H9 (cell line): ENCODE data around the gene MICALL2. TPM values are rescaled to one million over a fixed set of nuclear protein-coding genes. Genes with fewer than 3 reads are reported as not detected.

Source experiments
- DNase-seq: peaks from one replicate; pipeline ENCODE4 v3.0.0-alpha.2; 2017
- H2AFZ ChIP-seq: one replicate; pipeline ENCODE4 v1.6.1; 2013; ENCODE audit warnings: mild to moderate bottlenecking, low read length, control low read depth, moderate library complexity
- H2AK5ac ChIP-seq: 2 replicates; pipeline ENCODE4 v1.6.1; 2013; ENCODE audit warnings: low read length, control low read depth, mixed read lengths; ENCODE audit not compliant: insufficient read length
- H2BK120ac ChIP-seq: one replicate; pipeline ENCODE4 v1.6.1; 2013; ENCODE audit warnings: low read depth, mild to moderate bottlenecking, low read length, control low read depth, inconsistent platforms; ENCODE audit not compliant: poor library complexity, severe bottlenecking
- H2BK12ac ChIP-seq: 2 replicates; pipeline ENCODE4 v1.6.1; 2013; ENCODE audit warnings: low read length, control low read depth, mixed read lengths, low read depth; ENCODE audit not compliant: insufficient read length
- H2BK15ac ChIP-seq: 2 replicates; pipeline ENCODE4 v1.6.1; 2013; ENCODE audit warnings: low read depth, low read length, control low read depth
- H2BK20ac ChIP-seq: one replicate; pipeline ENCODE4 v1.6.1; 2013; ENCODE audit warnings: low read depth, mild to moderate bottlenecking, low read length, control low read depth, inconsistent platforms; ENCODE audit not compliant: poor library complexity, severe bottlenecking
- H2BK5ac ChIP-seq: 2 replicates; pipeline ENCODE4 v1.6.1; 2013; ENCODE audit warnings: low read length, control low read depth, mixed read lengths; ENCODE audit not compliant: insufficient read length
- H3K14ac ChIP-seq: 2 replicates; pipeline ENCODE4 v1.6.1; 2013; ENCODE audit warnings: low read length, control low read depth; ENCODE audit not compliant: insufficient read depth
- H3K18ac ChIP-seq: 2 replicates; pipeline ENCODE4 v1.6.1; 2013; ENCODE audit warnings: low read depth, mild to moderate bottlenecking, mixed read lengths, low read length, control low read depth; ENCODE audit not compliant: insufficient read length
- H3K23ac ChIP-seq: 2 replicates; pipeline ENCODE4 v1.6.1; 2013; ENCODE audit warnings: low read length, control low read depth, mixed read lengths, low read depth; ENCODE audit not compliant: insufficient read length
- H3K23me2 ChIP-seq: 2 replicates; pipeline ENCODE4 v1.6.1; 2013; ENCODE audit warnings: low read depth, mild to moderate bottlenecking, mixed read lengths, low read length, control low read depth; ENCODE audit not compliant: insufficient read length, poor library complexity, severe bottlenecking
- H3K27ac ChIP-seq: 2 replicates; pipeline ENCODE4 v1.5.1; 2013; ENCODE audit warnings: low read length, control low read depth, mixed read lengths, low read depth; ENCODE audit not compliant: insufficient read length
- H3K27me3 ChIP-seq: 2 replicates; pipeline ENCODE4 v1.6.1; 2013; ENCODE audit warnings: low read length, control low read depth, inconsistent platforms; ENCODE audit not compliant: insufficient read depth
- H3K4ac ChIP-seq: 2 replicates; pipeline ENCODE4 v1.6.1; 2013; ENCODE audit warnings: low read depth, mild to moderate bottlenecking, control low read depth, inconsistent platforms, low read length, moderate library complexity
- H3K4me1 ChIP-seq: 2 replicates; pipeline ENCODE4 v1.6.1; 2013; ENCODE audit warnings: low read length, control low read depth, inconsistent platforms; ENCODE audit not compliant: insufficient read depth
- H3K4me2 ChIP-seq: 2 replicates; pipeline ENCODE4 v1.6.1; 2013; ENCODE audit warnings: low read length, control low read depth, mixed read lengths; ENCODE audit not compliant: insufficient read length, insufficient read depth
- H3K56ac ChIP-seq: 2 replicates; pipeline ENCODE4 v1.6.1; 2013; ENCODE audit warnings: low read depth, mild to moderate bottlenecking, mixed read lengths, low read length, control low read depth; ENCODE audit not compliant: insufficient read length
- H3K79me1 ChIP-seq: 2 replicates; pipeline ENCODE4 v1.6.1; 2013; ENCODE audit warnings: low read depth, mild to moderate bottlenecking, moderate library complexity, low read length, control low read depth, inconsistent platforms; ENCODE audit not compliant: insufficient read depth, poor library complexity, severe bottlenecking
- H3K79me2 ChIP-seq: 2 replicates; pipeline ENCODE4 v1.6.1; 2013; ENCODE audit warnings: low read length, control low read depth, inconsistent platforms; ENCODE audit not compliant: insufficient read depth
- H3K9ac ChIP-seq: 2 replicates; pipeline ENCODE4 v1.6.1; 2013; ENCODE audit warnings: low read length, control low read depth, mixed read lengths; ENCODE audit not compliant: insufficient read length; ENCODE audit errors: extremely low read depth
- H3K9me3 ChIP-seq: one replicate; pipeline ENCODE4 v1.6.1; 2013; ENCODE audit warnings: low read depth, low read length, inconsistent platforms; ENCODE audit not compliant: control insufficient read depth
- H3T11ph ChIP-seq: one replicate; pipeline ENCODE4 v1.6.1; 2013; ENCODE audit warnings: mild to moderate bottlenecking, low read length, control low read depth, inconsistent platforms
- H4K20me1 ChIP-seq: one replicate; pipeline ENCODE4 v1.6.1; 2013; ENCODE audit not compliant: control insufficient read depth, insufficient read length, insufficient read depth
- H4K5ac ChIP-seq: 2 replicates; pipeline ENCODE4 v1.6.1; 2013; ENCODE audit warnings: low read depth, mild to moderate bottlenecking, mixed read lengths, low read length, control low read depth; ENCODE audit not compliant: insufficient read length
- H4K8ac ChIP-seq: replicated peaks from 2 replicates; pipeline ENCODE4 v1.6.1; 2013; ENCODE audit warnings: low read length, control low read depth, mixed read lengths, low read depth; ENCODE audit not compliant: insufficient read length
- H4K91ac ChIP-seq: 2 replicates; pipeline ENCODE4 v1.6.1; 2013; ENCODE audit warnings: low read depth, mild to moderate bottlenecking, moderate library complexity, mixed read lengths, low read length, control low read depth; ENCODE audit not compliant: insufficient read length
- H3K27ac Mint-ChIP-seq, 3 experiments: 2 replicates in 2 of 3; 3 replicates in 1 of 3; pipeline ENCODE4 v1.8.0; 2020 to 2021; ENCODE audit warnings: mixed read lengths in 3 of 3, mild to moderate bottlenecking in 1 of 3, moderate library complexity in 1 of 3
- H3K27me3 Mint-ChIP-seq: 2 replicates; pipeline ENCODE4 v1.8.0; 2021; ENCODE audit warnings: low read depth, mild to moderate bottlenecking, moderate library complexity, mixed read lengths
- H3K36me3 Mint-ChIP-seq, 3 experiments: 2 replicates in 2 of 3; 3 replicates in 1 of 3; pipeline ENCODE4 v1.8.0; 2020 to 2021; ENCODE audit warnings: low read depth in 3 of 3, mixed read lengths in 3 of 3; ENCODE audit not compliant: insufficient read depth in 1 of 3
- H3K4me1 Mint-ChIP-seq, 2 experiments: 2 replicates each; pipeline ENCODE4 v1.8.0; 2020; ENCODE audit warnings: mixed read lengths in 2 of 2
- H3K4me3 Mint-ChIP-seq, 2 experiments: 2 replicates in 1 of 2; 3 replicates in 1 of 2; pipeline ENCODE4 v1.8.0; 2020 to 2021; ENCODE audit warnings: mild to moderate bottlenecking in 2 of 2, mixed read lengths in 2 of 2, moderate library complexity in 1 of 2
- H3K9me3 Mint-ChIP-seq, 2 experiments: 2 replicates in 1 of 2; 3 replicates in 1 of 2; pipeline ENCODE4 v1.8.0; 2020; ENCODE audit warnings: mild to moderate bottlenecking in 2 of 2, mixed read lengths in 2 of 2, moderate library complexity in 1 of 2
- CTCF ChIP-seq: fragments of 200-600 bp; sonication (generic); conservative IDR thresholded peaks from 3 replicates; pipeline ENCODE4 v1.8.0; 2021; ENCODE audit warnings: antibody characterized with exemption, mild to moderate bottlenecking
- WGBS: extraction: QIAGEN DNeasy Blood & Tissue Kit; methylation state at CpG from one replicate; pipeline ENCODE4 v1.1.7; 2013; ENCODE audit warnings: missing lambda C conversion rate, low lambda C conversion rate, mixed read lengths; ENCODE audit not compliant: insufficient read length; ENCODE audit errors: extremely low coverage; 5-methylcytosine and 5-hydroxymethylcytosine counted together
- total RNA-seq: library from RNA; stranded (reverse); gene quantifications from 2 replicates; pipeline ENCODE4 v1.2.1, GENCODE V29; 2021

Gene MICALL2
- total RNA-seq, 1 experiment from 2014 or later, result 7.1 TPM

- Histone ChIP-seq H3K27me3 (no peaks in the 10 kb centered on the region), H2BK20ac (no peak overlapping the region), H3K79me1 (no peaks in the 10 kb centered on the region), H3T11ph (no peak overlapping the region), H4K20me1 (no peaks in the 10 kb centered on the region), H2AFZ (no peak overlapping the region), H3K23me2 (no peaks in the 10 kb centered on the region), H3K18ac (no peak overlapping the region), H3K9me3 (no peaks in the 10 kb centered on the region), H3K27ac (no peak overlapping the region), H2BK15ac (no peak overlapping the region), H3K9ac (no peak overlapping the region), H3K14ac (no peak overlapping the region; the same call in 1 of the 2 replicates), H4K5ac (no peak overlapping the region), H3K4me2 (no peak overlapping the region), H2BK12ac (no peak overlapping the region), H2BK5ac (no peak overlapping the region), H4K91ac (no peak overlapping the region), H3K4me1 (no peaks in the 10 kb centered on the region), H3K4ac (no peak overlapping the region; the same call in 1 of the 2 replicates), H3K23ac (no peak overlapping the region), H4K8ac (no peak overlapping the region), H3K79me2 (no peaks in the 10 kb centered on the region), H2BK120ac (no peak overlapping the region), H3K56ac (no peak overlapping the region), H2AK5ac (no peak overlapping the region)
- DNase-seq, result peak; percentile 96
- H3K4me3 Mint-ChIP-seq, result no peak overlapping the region
- no CpG with 5 or more reads among the region's 37 CpGs for WGBS
- H3K36me3 Mint-ChIP-seq, result peaks cover 2 to 36% (median 31%) of the 10 kb centered on the region in 3 experiments; a peak in 6 of 7 replicates
- H3K27ac Mint-ChIP-seq, result no peak overlapping the region; a peak in 1 of 7 replicates
- TF ChIP-seq CTCF, result peak; percentile 98
- H3K9me3 Mint-ChIP-seq, result no peaks in the 10 kb centered on the region
- H3K27me3 Mint-ChIP-seq, result no peaks in the 10 kb centered on the region
- peaks cover 0 to 2% of the 10 kb centered on the region in 2 experiments; a peak in 1 of 4 replicates for H3K4me1 Mint-ChIP-seq
Observed at GRCh38 chr7:1473864-1474512, 14.7 kb upstream of the MICALL2 start.
